Esophagus squamous epithelium (tissue), 5 donors: ENCODE results near the gene RAPGEF4. TPM values are rescaled to one million over a fixed set of nuclear protein-coding genes. Genes with fewer than 3 reads are reported as not detected.
A peak's percentile ranks its signal among the peaks of the same experiment; 100 is the strongest.

Experiments used
- DNase-seq: peaks from one replicate; lab custom pipeline; 2025; lab: John Stamatoyannopoulos, UW
- H3K27ac ChIP-seq, 4 donors: fragments of 200-600 bp; sonication (generic); one replicate each; pipeline ENCODE4 v1.5.1; 2016 to 2019; ENCODE audit warnings: mild to moderate bottlenecking in 1 of 4
- H3K27me3 ChIP-seq, 4 donors: fragments of 200-600 bp; sonication (generic); 1 replicate in 3 of 4; 2 replicates in 1 of 4; pipeline versions ENCODE4 v1.5.1 to v1.6.0; 2017 to 2021; ENCODE audit warnings: antibody characterized with exemption in 1 of 4
- H3K36me3 ChIP-seq, 3 donors: fragments of 200-600 bp; sonication (generic); one replicate each; pipeline ENCODE4 v1.5.1; 2016 to 2019
- H3K4me1 ChIP-seq, 3 donors: fragments of 200-600 bp; sonication (generic); one replicate each; pipeline ENCODE4 v1.5.1; 2017 to 2019
- H3K4me3 ChIP-seq, 4 donors: fragments of 200-600 bp; sonication (generic); 1 replicate in 3 of 4; 2 replicates in 1 of 4; pipeline ENCODE4 v1.5.1; 2016 to 2019; ENCODE audit warnings: mild to moderate bottlenecking in 2 of 4, moderate library complexity in 1 of 4
- H3K9me3 ChIP-seq, 3 donors: fragments of 200-600 bp; sonication (generic); one replicate each; pipeline ENCODE4 v1.5.1; 2016 to 2019
- CTCF ChIP-seq, 6 experiments: fragments of 450-650 bp in 4 of 6; fragments of 200-600 bp in 2 of 6; sonication (generic) in 2 of 6; IDR thresholded peaks; one replicate each; pipeline ENCODE4 v1.5.1; 2016 to 2019; ENCODE audit warnings: antibody characterized with exemption in 6 of 6, mild to moderate bottlenecking in 4 of 6, moderate library complexity in 4 of 6
- POLR2A ChIP-seq, 4 donors: fragments of 450-650 bp; IDR thresholded peaks; one replicate each; pipeline ENCODE4 v1.6.1; 2017; ENCODE audit warnings: antibody characterized with exemption in 4 of 4, mild to moderate bottlenecking in 4 of 4, moderate library complexity in 3 of 4
- WGBS, 2 donors: methylation state at CpG; one replicate each; pipeline ENCODE4 v1.1.5; 2018; 5-methylcytosine and 5-hydroxymethylcytosine counted together
- intact Hi-C: fragments of 100-400 bp; cut with DNase I; formaldehyde crosslinking; loops from one replicate; pipeline ENCODE4 v1.15.0; 2022
- total RNA-seq, 4 donors: library from RNA; depleted of rRNA; stranded (reverse); fragments of >200 nt; gene quantifications; one replicate each; pipeline ENCODE4 v1.1.0, GENCODE V29; 2016
- donor health status: DM: yes; HTN: yes; CAD: no.

RAPGEF4 gene
- total RNA-seq, 4 donors from 2014 or later = 2.6 to 11.1 (median 2.9) TPM

GRCh38 chr2:172861098-172861497, 125.5 kb downstream of the RAPGEF4 start:
- no peaks in the 10 kb centered on the region for H3K36me3 ChIP-seq
- DNase-seq = no peak
- peaks cover 0 to 3% (median 0%) of the 10 kb centered on the region in 4 donors for H3K27me3 ChIP-seq
- peaks cover 0 to 52% (median 8%) of the 10 kb centered on the region in 3 donors for H3K4me1 ChIP-seq
- H3K27ac ChIP-seq = peak overlapping the region in 1 of 4 donors; percentile 16
- TF ChIP-seq POLR2A (IDR thresholded peaks at IDR 0.05) (no peak), CTCF (IDR thresholded peaks at IDR 0.05) (no peak)
- no peak overlapping the region for H3K4me3 ChIP-seq
- WGBS, 2 donors = 65 to 67% methylated on average over 5 of the region's 5 CpGs
- intact Hi-C loops = loop anchor here (10.0 kb wide), 1 partner anchor 74 kb away; no protein-coding TSS in a partner anchor
- H3K9me3 ChIP-seq = no peaks in the 10 kb centered on the region

GRCh38 chr2:172861656-172862476, 126.2 kb downstream of the RAPGEF4 start:
- Histone ChIP-seq H3K36me3 (no peaks in the 10 kb centered on the region), H3K27me3 (peaks cover 0 to 3% (median 0%) of the 10 kb centered on the region in 4 donors), H3K27ac (no peak overlapping the region), H3K9me3 (no peaks in the 10 kb centered on the region), H3K4me1 (peaks cover 0 to 52% (median 8%) of the 10 kb centered on the region in 3 donors), H3K4me3 (no peak overlapping the region)
- 67 to 76% methylated on average over 7 of the region's 7 CpGs for WGBS, 2 donors
- intact Hi-C loops = loop anchor here (10.0 kb wide), 1 partner anchor 73 kb away; no protein-coding TSS in a partner anchor
- no peak for DNase-seq
- no peak for TF ChIP-seq POLR2A (IDR thresholded peaks at IDR 0.05)
- no peak for TF ChIP-seq CTCF (IDR thresholded peaks at IDR 0.05)

GRCh38 chr2:172863341-172863740, 127.7 kb downstream of the RAPGEF4 start:
- Histone ChIP-seq H3K36me3 (no peaks in the 10 kb centered on the region), H3K27ac (no peak overlapping the region), H3K9me3 (no peaks in the 10 kb centered on the region), H3K4me1 (peaks cover 0 to 40% (median 5%) of the 10 kb centered on the region in 3 donors), H3K4me3 (no peak overlapping the region), H3K27me3 (peaks cover 0 to 3% (median 0%) of the 10 kb centered on the region in 4 donors)
- no peak for DNase-seq
- WGBS, 2 donors = 42 to 80% methylated on average over 2 of the region's 2 CpGs
- intact Hi-C loops = loop anchor here (10.0 kb wide), 1 partner anchor 71 kb away; no protein-coding TSS in a partner anchor
- TF ChIP-seq POLR2A (IDR thresholded peaks at IDR 0.05) (no peak), CTCF (IDR thresholded peaks at IDR 0.05) (no peak)

GRCh38 chr2:172864182-172864581, 128.5 kb downstream of the RAPGEF4 start:
- no peaks in the 10 kb centered on the region for H3K9me3 ChIP-seq
- peaks cover 0 to 33% (median 3%) of the 10 kb centered on the region in 3 donors for H3K4me1 ChIP-seq
- no peak overlapping the region for H3K27ac ChIP-seq
- 63 to 66% methylated on average over 5 of the region's 5 CpGs for WGBS, 2 donors
- H3K27me3 ChIP-seq = peaks cover 0 to 3% (median 0%) of the 10 kb centered on the region in 4 donors
- H3K4me3 ChIP-seq = no peak overlapping the region
- DNase-seq = no peak
- H3K36me3 ChIP-seq = no peaks in the 10 kb centered on the region
- TF ChIP-seq CTCF (IDR thresholded peaks at IDR 0.05) = peak; percentile 55 to 69 (median 58)
- no peak for TF ChIP-seq POLR2A (IDR thresholded peaks at IDR 0.05)
- intact Hi-C loops = loop anchor here (10.0 kb wide), 1 partner anchor 71 kb away; no protein-coding TSS in a partner anchor

GRCh38 chr2:172865422-172865821, 129.8 kb downstream of the RAPGEF4 start:
- peaks cover 0 to 26% (median 0%) of the 10 kb centered on the region in 3 donors for H3K4me1 ChIP-seq
- H3K9me3 ChIP-seq = no peaks in the 10 kb centered on the region
- peaks cover 0 to 3% (median 0%) of the 10 kb centered on the region in 4 donors for H3K27me3 ChIP-seq
- no peaks in the 10 kb centered on the region for H3K36me3 ChIP-seq
- no peak overlapping the region for H3K27ac ChIP-seq
- intact Hi-C loops = loop anchor here (10.0 kb wide), 1 partner anchor 69 kb away; no protein-coding TSS in a partner anchor
- TF ChIP-seq POLR2A (IDR thresholded peaks at IDR 0.05) = no peak
- peak in 1 of 6 experiments; percentile 33 for TF ChIP-seq CTCF (IDR thresholded peaks at IDR 0.05)
- DNase-seq = no peak
- H3K4me3 ChIP-seq = no peak overlapping the region
- 46 to 58% methylated on average over 3 of the region's 3 CpGs for WGBS, 2 donors
